HepG2 (cell line): ENCODE measurements around the gene ZNF83. TPM values are rescaled to one million over a fixed set of nuclear protein-coding genes. Genes with fewer than 3 reads are reported as not detected.

Experiments
- ATF6 ChIP-seq: sonication (generic); formaldehyde crosslinking; conservative IDR thresholded peaks from 2 replicates; pipeline ENCODE4 v1.4.0; 2020; ENCODE audit warnings: missing genetic modification reagents
- ATF7-NPFF ChIP-seq: sonication (generic); formaldehyde crosslinking; IDR thresholded peaks from 2 replicates; pipeline ENCODE4 v1.8.1; 2023; ENCODE audit warnings: mild to moderate bottlenecking, low read depth, missing genetic modification reagents, moderate library complexity
- GABPA ChIP-seq, 2 experiments: IDR thresholded peaks; 2 replicates each; pipeline ENCODE4 v1.6.1; 2011 to 2016; ENCODE audit warnings: low read depth in 2 of 2, low read length in 1 of 2, missing biosample characterization in 1 of 2, missing genetic modification characterization in 1 of 2
- HDAC2 ChIP-seq: sonication (generic); formaldehyde crosslinking; IDR thresholded peaks from 2 replicates; pipeline ENCODE4 v1.4.0; 2020; ENCODE audit warnings: missing genetic modification reagents
- HDAC6 ChIP-seq: fragments of 200-600 bp; sonication (generic); IDR thresholded peaks from 2 replicates; pipeline ENCODE4 v1.7.0; 2017; ENCODE audit warnings: mild to moderate bottlenecking, antibody characterized with exemption, low read length, low read depth
- LRRFIP1 ChIP-seq: sonication (generic); formaldehyde crosslinking; conservative IDR thresholded peaks from 2 replicates; pipeline ENCODE4 v1.4.0; 2020; ENCODE audit warnings: missing genetic modification reagents
- NBN ChIP-seq: fragments of 450-650 bp; conservative IDR thresholded peaks from 2 replicates; pipeline ENCODE4 v1.6.1; 2017
- POLR2A ChIP-seq, 2 experiments: IDR thresholded peaks; 2 replicates each; pipeline ENCODE4 v1.6.1; 2011; ENCODE audit warnings: low read depth in 2 of 2, low read length in 2 of 2, mild to moderate bottlenecking in 1 of 2, moderate library complexity in 1 of 2; ENCODE audit not compliant: insufficient read depth in 1 of 2
- POLR2AphosphoS5 ChIP-seq: IDR thresholded peaks from 2 replicates; pipeline ENCODE4 v1.6.1; 2012; ENCODE audit warnings: low read depth, low read length
- SAFB2 ChIP-seq: sonication (generic); formaldehyde crosslinking; IDR thresholded peaks from 2 replicates; pipeline ENCODE4 v1.5.1; 2020; ENCODE audit warnings: missing genetic modification reagents, low read depth, mild to moderate bottlenecking, borderline replicate concordance
- SMARCC2 ChIP-seq: fragments of 450-650 bp; IDR thresholded peaks from 2 replicates; pipeline ENCODE4 v1.6.1; 2017; ENCODE audit warnings: antibody characterized with exemption, mild to moderate bottlenecking
- ZNF431 ChIP-seq: sonication (generic); formaldehyde crosslinking; IDR thresholded peaks from 2 replicates; pipeline ENCODE4 v1.9.0; 2022; ENCODE audit warnings: missing genetic modification reagents, low read depth, mild to moderate bottlenecking, borderline replicate concordance
- ZNF569 ChIP-seq: sonication (generic); formaldehyde crosslinking; IDR thresholded peaks from 2 replicates; pipeline ENCODE4 v1.5.0; 2020; ENCODE audit warnings: mild to moderate bottlenecking, missing genetic modification reagents, moderate library complexity, borderline replicate concordance
- ZNF710 ChIP-seq: sonication (generic); formaldehyde crosslinking; IDR thresholded peaks from 2 replicates; pipeline ENCODE4 v1.5.0; 2020; ENCODE audit warnings: mild to moderate bottlenecking, missing genetic modification reagents, borderline replicate concordance
- ZNF766 ChIP-seq: sonication (generic); formaldehyde crosslinking; IDR thresholded peaks from 2 replicates; pipeline ENCODE4 v1.5.0; 2020; ENCODE audit warnings: missing genetic modification reagents, borderline replicate concordance
- polyA plus RNA-seq, 8 experiments: library from polyadenylated mRNA; depleted of rRNA in 3 of 8; stranded (reverse) in 7 of 8; unstranded in 1 of 8; fragments of >200 nt; fragmentation: Illumina TruSeq in 4 of 8; extraction: Trizol in 4 of 8; gene quantifications; 2 replicates each; pipeline versions ENCODE4 v1.2.1 to v1.2.3, GENCODE V29; 2011 to 2016; ENCODE audit warnings: low read depth in 4 of 8, missing spikeins in 1 of 8, mixed read lengths in 1 of 8; ENCODE audit not compliant: insufficient read depth in 1 of 8
- total RNA-seq, 5 experiments: library from RNA; depleted of rRNA; stranded (reverse); fragments of >200 nt; fragmentation: Illumina TruSeq; extraction: Trizol; gene quantifications; 2 replicates each; pipeline ENCODE4 v1.2.3, GENCODE V29; 2016; ENCODE audit warnings: low read depth in 1 of 5
- TF ChIP-seq, protein P1 (sequence below): sonication (generic); formaldehyde crosslinking; IDR thresholded peaks from 2 replicates; pipeline ENCODE4 v1.4.0; 2020; ENCODE audit warnings: missing genetic modification reagents
- TF ChIP-seq, protein P2 (sequence below): sonication (generic); formaldehyde crosslinking; IDR thresholded peaks from 2 replicates; pipeline ENCODE4 v1.4.0; 2020; ENCODE audit warnings: missing genetic modification reagents
- TF ChIP-seq, protein P3 (sequence below): IDR thresholded peaks from 2 replicates; pipeline ENCODE4 v1.6.1; 2016; ENCODE audit warnings: mild to moderate bottlenecking

The ZNF83 gene
- total and polyA plus RNA-seq, 2 of the 13 experiments (the other 11 are each of a cell fraction or from before 2014, with no cell fraction given): 20.4 to 44.5 TPM

GRCh38 chr19:52637718-52638585, at the start of gene ZNF83 (continued):
- no peak for TF ChIP-seq ATF6 (CRISPR knock-in tag)
- peak; percentile 74 for TF ChIP-seq POLR2AphosphoS5
- peak; percentile 59 to 68 for TF ChIP-seq POLR2A (IDR thresholded peaks at IDR 0.05; ENCODE audit: insufficient read depth in 1 of 2, low read depth in 2 of 2, low read length in 2 of 2)
- TF ChIP-seq, protein P1, sequence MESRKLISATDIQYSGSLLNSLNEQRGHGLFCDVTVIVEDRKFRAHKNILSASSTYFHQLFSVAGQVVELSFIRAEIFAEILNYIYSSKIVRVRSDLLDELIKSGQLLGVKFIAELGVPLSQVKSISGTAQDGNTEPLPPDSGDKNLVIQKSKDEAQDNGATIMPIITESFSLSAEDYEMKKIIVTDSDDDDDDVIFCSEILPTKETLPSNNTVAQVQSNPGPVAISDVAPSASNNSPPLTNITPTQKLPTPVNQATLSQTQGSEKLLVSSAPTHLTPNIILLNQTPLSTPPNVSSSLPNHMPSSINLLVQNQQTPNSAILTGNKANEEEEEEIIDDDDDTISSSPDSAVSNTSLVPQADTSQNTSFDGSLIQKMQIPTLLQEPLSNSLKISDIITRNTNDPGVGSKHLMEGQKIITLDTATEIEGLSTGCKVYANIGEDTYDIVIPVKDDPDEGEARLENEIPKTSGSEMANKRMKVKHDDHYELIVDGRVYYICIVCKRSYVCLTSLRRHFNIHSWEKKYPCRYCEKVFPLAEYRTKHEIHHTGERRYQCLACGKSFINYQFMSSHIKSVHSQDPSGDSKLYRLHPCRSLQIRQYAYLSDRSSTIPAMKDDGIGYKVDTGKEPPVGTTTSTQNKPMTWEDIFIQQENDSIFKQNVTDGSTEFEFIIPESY (CRISPR knock-in tag): no peak
- TF ChIP-seq, protein P2, sequence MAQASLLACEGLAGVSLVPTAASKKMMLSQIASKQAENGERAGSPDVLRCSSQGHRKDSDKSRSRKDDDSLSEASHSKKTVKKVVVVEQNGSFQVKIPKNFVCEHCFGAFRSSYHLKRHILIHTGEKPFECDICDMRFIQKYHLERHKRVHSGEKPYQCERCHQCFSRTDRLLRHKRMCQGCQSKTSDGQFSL: no peak
- no peak for TF ChIP-seq ZNF766 (CRISPR knock-in tag)
- TF ChIP-seq GABPA (IDR thresholded peaks at IDR 0.05; ENCODE audit: low read depth, low read length): no peak
- TF ChIP-seq GABPA (CRISPR knock-in tag; IDR thresholded peaks at IDR 0.05; ENCODE audit: low read depth): peak; percentile 66
- TF ChIP-seq NBN: no peak
- no peak for TF ChIP-seq SMARCC2
- TF ChIP-seq, protein P3, sequence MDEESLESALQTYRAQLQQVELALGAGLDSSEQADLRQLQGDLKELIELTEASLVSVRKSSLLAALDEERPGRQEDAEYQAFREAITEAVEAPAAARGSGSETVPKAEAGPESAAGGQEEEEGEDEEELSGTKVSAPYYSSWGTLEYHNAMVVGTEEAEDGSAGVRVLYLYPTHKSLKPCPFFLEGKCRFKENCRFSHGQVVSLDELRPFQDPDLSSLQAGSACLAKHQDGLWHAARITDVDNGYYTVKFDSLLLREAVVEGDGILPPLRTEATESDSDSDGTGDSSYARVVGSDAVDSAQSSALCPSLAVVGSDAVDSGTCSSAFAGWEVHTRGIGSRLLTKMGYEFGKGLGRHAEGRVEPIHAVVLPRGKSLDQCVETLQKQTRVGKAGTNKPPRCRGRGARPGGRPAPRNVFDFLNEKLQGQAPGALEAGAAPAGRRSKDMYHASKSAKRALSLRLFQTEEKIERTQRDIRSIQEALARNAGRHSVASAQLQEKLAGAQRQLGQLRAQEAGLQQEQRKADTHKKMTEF (CRISPR knock-in tag): peak; percentile 43; the same call in 1 of the 2 replicates
- TF ChIP-seq ZNF710 (CRISPR knock-in tag): peak; percentile 36; the same call in 1 of the 2 replicates
- TF ChIP-seq ZNF569 (CRISPR knock-in tag): no peak
- TF ChIP-seq HDAC6: no peak
- TF ChIP-seq LRRFIP1 (CRISPR knock-in tag): no peak
- TF ChIP-seq ATF7-NPFF (CRISPR knock-in tag): 0 out of 2 replicates have a peak, but pooled peaks have one; percentile 23
- TF ChIP-seq ZNF431 (CRISPR knock-in tag): no peak
- peak; percentile 25; the same call in 1 of the 2 replicates for TF ChIP-seq HDAC2 (CRISPR knock-in tag)
- no peak for TF ChIP-seq SAFB2 (CRISPR knock-in tag)
